H9 (cell line): Measurements from ENCODE around the gene SPCS2. TPM values are rescaled to one million over a fixed set of nuclear protein-coding genes. Genes with fewer than 3 reads are reported as not detected.

Experiments
- DNase-seq: peaks from one replicate; pipeline ENCODE4 v3.0.0-alpha.2; 2017
- H2AFZ ChIP-seq: one replicate; pipeline ENCODE4 v1.6.1; 2013; ENCODE audit warnings: mild to moderate bottlenecking, low read length, control low read depth, moderate library complexity
- H2AK5ac ChIP-seq: 2 replicates; pipeline ENCODE4 v1.6.1; 2013; ENCODE audit warnings: low read length, control low read depth, mixed read lengths; ENCODE audit not compliant: insufficient read length
- H2BK120ac ChIP-seq: one replicate; pipeline ENCODE4 v1.6.1; 2013; ENCODE audit warnings: low read depth, mild to moderate bottlenecking, low read length, control low read depth, inconsistent platforms; ENCODE audit not compliant: poor library complexity, severe bottlenecking
- H2BK12ac ChIP-seq: 2 replicates; pipeline ENCODE4 v1.6.1; 2013; ENCODE audit warnings: low read length, control low read depth, mixed read lengths, low read depth; ENCODE audit not compliant: insufficient read length
- H2BK15ac ChIP-seq: 2 replicates; pipeline ENCODE4 v1.6.1; 2013; ENCODE audit warnings: low read depth, low read length, control low read depth
- H2BK20ac ChIP-seq: one replicate; pipeline ENCODE4 v1.6.1; 2013; ENCODE audit warnings: low read depth, mild to moderate bottlenecking, low read length, control low read depth, inconsistent platforms; ENCODE audit not compliant: poor library complexity, severe bottlenecking
- H2BK5ac ChIP-seq: 2 replicates; pipeline ENCODE4 v1.6.1; 2013; ENCODE audit warnings: low read length, control low read depth, mixed read lengths; ENCODE audit not compliant: insufficient read length
- H3K14ac ChIP-seq: 2 replicates; pipeline ENCODE4 v1.6.1; 2013; ENCODE audit warnings: low read length, control low read depth; ENCODE audit not compliant: insufficient read depth
- H3K18ac ChIP-seq: 2 replicates; pipeline ENCODE4 v1.6.1; 2013; ENCODE audit warnings: low read depth, mild to moderate bottlenecking, mixed read lengths, low read length, control low read depth; ENCODE audit not compliant: insufficient read length
- H3K23ac ChIP-seq: 2 replicates; pipeline ENCODE4 v1.6.1; 2013; ENCODE audit warnings: low read length, control low read depth, mixed read lengths, low read depth; ENCODE audit not compliant: insufficient read length
- H3K23me2 ChIP-seq: 2 replicates; pipeline ENCODE4 v1.6.1; 2013; ENCODE audit warnings: low read depth, mild to moderate bottlenecking, mixed read lengths, low read length, control low read depth; ENCODE audit not compliant: insufficient read length, poor library complexity, severe bottlenecking
- H3K27ac ChIP-seq: 2 replicates; pipeline ENCODE4 v1.5.1; 2013; ENCODE audit warnings: low read length, control low read depth, mixed read lengths, low read depth; ENCODE audit not compliant: insufficient read length
- H3K27me3 ChIP-seq: 2 replicates; pipeline ENCODE4 v1.6.1; 2013; ENCODE audit warnings: low read length, control low read depth, inconsistent platforms; ENCODE audit not compliant: insufficient read depth
- H3K4ac ChIP-seq: 2 replicates; pipeline ENCODE4 v1.6.1; 2013; ENCODE audit warnings: low read depth, mild to moderate bottlenecking, control low read depth, inconsistent platforms, low read length, moderate library complexity
- H3K4me1 ChIP-seq: 2 replicates; pipeline ENCODE4 v1.6.1; 2013; ENCODE audit warnings: low read length, control low read depth, inconsistent platforms; ENCODE audit not compliant: insufficient read depth
- H3K4me2 ChIP-seq: 2 replicates; pipeline ENCODE4 v1.6.1; 2013; ENCODE audit warnings: low read length, control low read depth, mixed read lengths; ENCODE audit not compliant: insufficient read length, insufficient read depth
- H3K56ac ChIP-seq: 2 replicates; pipeline ENCODE4 v1.6.1; 2013; ENCODE audit warnings: low read depth, mild to moderate bottlenecking, mixed read lengths, low read length, control low read depth; ENCODE audit not compliant: insufficient read length
- H3K79me1 ChIP-seq: 2 replicates; pipeline ENCODE4 v1.6.1; 2013; ENCODE audit warnings: low read depth, mild to moderate bottlenecking, moderate library complexity, low read length, control low read depth, inconsistent platforms; ENCODE audit not compliant: insufficient read depth, poor library complexity, severe bottlenecking
- H3K79me2 ChIP-seq: 2 replicates; pipeline ENCODE4 v1.6.1; 2013; ENCODE audit warnings: low read length, control low read depth, inconsistent platforms; ENCODE audit not compliant: insufficient read depth
- H3K9ac ChIP-seq: 2 replicates; pipeline ENCODE4 v1.6.1; 2013; ENCODE audit warnings: low read length, control low read depth, mixed read lengths; ENCODE audit not compliant: insufficient read length; ENCODE audit errors: extremely low read depth
- H3K9me3 ChIP-seq: one replicate; pipeline ENCODE4 v1.6.1; 2013; ENCODE audit warnings: low read depth, low read length, inconsistent platforms; ENCODE audit not compliant: control insufficient read depth
- H3T11ph ChIP-seq: one replicate; pipeline ENCODE4 v1.6.1; 2013; ENCODE audit warnings: mild to moderate bottlenecking, low read length, control low read depth, inconsistent platforms
- H4K20me1 ChIP-seq: one replicate; pipeline ENCODE4 v1.6.1; 2013; ENCODE audit not compliant: control insufficient read depth, insufficient read length, insufficient read depth
- H4K5ac ChIP-seq: 2 replicates; pipeline ENCODE4 v1.6.1; 2013; ENCODE audit warnings: low read depth, mild to moderate bottlenecking, mixed read lengths, low read length, control low read depth; ENCODE audit not compliant: insufficient read length
- H4K8ac ChIP-seq: replicated peaks from 2 replicates; pipeline ENCODE4 v1.6.1; 2013; ENCODE audit warnings: low read length, control low read depth, mixed read lengths, low read depth; ENCODE audit not compliant: insufficient read length
- H4K91ac ChIP-seq: 2 replicates; pipeline ENCODE4 v1.6.1; 2013; ENCODE audit warnings: low read depth, mild to moderate bottlenecking, moderate library complexity, mixed read lengths, low read length, control low read depth; ENCODE audit not compliant: insufficient read length
- H3K27ac Mint-ChIP-seq, 3 experiments: 2 replicates in 2 of 3; 3 replicates in 1 of 3; pipeline ENCODE4 v1.8.0; 2020 to 2021; ENCODE audit warnings: mixed read lengths in 3 of 3, mild to moderate bottlenecking in 1 of 3, moderate library complexity in 1 of 3
- H3K27me3 Mint-ChIP-seq: 2 replicates; pipeline ENCODE4 v1.8.0; 2021; ENCODE audit warnings: low read depth, mild to moderate bottlenecking, moderate library complexity, mixed read lengths
- H3K36me3 Mint-ChIP-seq, 3 experiments: 2 replicates in 2 of 3; 3 replicates in 1 of 3; pipeline ENCODE4 v1.8.0; 2020 to 2021; ENCODE audit warnings: low read depth in 3 of 3, mixed read lengths in 3 of 3; ENCODE audit not compliant: insufficient read depth in 1 of 3
- H3K4me1 Mint-ChIP-seq, 2 experiments: 2 replicates each; pipeline ENCODE4 v1.8.0; 2020; ENCODE audit warnings: mixed read lengths in 2 of 2
- H3K4me3 Mint-ChIP-seq, 2 experiments: 2 replicates in 1 of 2; 3 replicates in 1 of 2; pipeline ENCODE4 v1.8.0; 2020 to 2021; ENCODE audit warnings: mild to moderate bottlenecking in 2 of 2, mixed read lengths in 2 of 2, moderate library complexity in 1 of 2
- H3K9me3 Mint-ChIP-seq, 2 experiments: 2 replicates in 1 of 2; 3 replicates in 1 of 2; pipeline ENCODE4 v1.8.0; 2020; ENCODE audit warnings: mild to moderate bottlenecking in 2 of 2, mixed read lengths in 2 of 2, moderate library complexity in 1 of 2
- CTCF ChIP-seq: fragments of 200-600 bp; sonication (generic); conservative IDR thresholded peaks from 3 replicates; pipeline ENCODE4 v1.8.0; 2021; ENCODE audit warnings: antibody characterized with exemption, mild to moderate bottlenecking
- WGBS: extraction: QIAGEN DNeasy Blood & Tissue Kit; methylation state at CpG from one replicate; pipeline ENCODE4 v1.1.7; 2013; ENCODE audit warnings: missing lambda C conversion rate, low lambda C conversion rate, mixed read lengths; ENCODE audit not compliant: insufficient read length; ENCODE audit errors: extremely low coverage; 5-methylcytosine and 5-hydroxymethylcytosine counted together
- total RNA-seq: library from RNA; stranded (reverse); gene quantifications from 2 replicates; pipeline ENCODE4 v1.2.1, GENCODE V29; 2021

Gene SPCS2
- total RNA-seq, 1 experiment from 2014 or later: 144 TPM

GRCh38 chr11:74948546-74948897 lies 544 bp upstream of the SPCS2 start:
- H4K20me1 ChIP-seq: no peaks in the 10 kb centered on the region
- peak overlapping the region; percentile 96 to 98 for H3K4me3 Mint-ChIP-seq
- peaks cover 5% of the 10 kb centered on the region for H3K23me2 ChIP-seq
- H2BK20ac ChIP-seq: no peak overlapping the region
- no peak overlapping the region for H3T11ph ChIP-seq
- H2BK120ac ChIP-seq: no peak overlapping the region
- no CpG with 5 or more reads among the region's 9 CpGs for WGBS
- DNase-seq: no peak
- no peak overlapping the region for H2AK5ac ChIP-seq
- H3K4ac ChIP-seq: no peak overlapping the region
- peaks cover 15 to 16% of the 10 kb centered on the region in 2 experiments for H3K4me1 Mint-ChIP-seq
- H2BK5ac ChIP-seq: no peak overlapping the region
- no peak overlapping the region for H3K27ac ChIP-seq
- H3K9me3 ChIP-seq: no peaks in the 10 kb centered on the region
- no peaks in the 10 kb centered on the region for H3K27me3 Mint-ChIP-seq
- no peak overlapping the region for H2AFZ ChIP-seq
- no peaks in the 10 kb centered on the region for H3K27me3 ChIP-seq
- H3K9ac ChIP-seq: peak overlapping the region; percentile 55
- TF ChIP-seq CTCF: no peak
- H3K9me3 Mint-ChIP-seq: no peaks in the 10 kb centered on the region; a peak in 1 of 5 replicates
- H4K8ac ChIP-seq: no peak overlapping the region
- no peak overlapping the region for H3K18ac ChIP-seq
- no peak overlapping the region for H4K5ac ChIP-seq
- peak overlapping the region in 1 of 3 experiments; percentile 66; a peak in 3 of 7 replicates for H3K27ac Mint-ChIP-seq
- H3K14ac ChIP-seq: no peak overlapping the region
- H3K56ac ChIP-seq: no peak overlapping the region
- no peak overlapping the region for H3K23ac ChIP-seq
- peaks cover 8% of the 10 kb centered on the region for H3K79me1 ChIP-seq
- H3K36me3 Mint-ChIP-seq: peaks cover 0 to 13% (median 6%) of the 10 kb centered on the region in 3 experiments; a peak in 5 of 7 replicates
- no peak overlapping the region for H2BK12ac ChIP-seq
- peaks cover 21% of the 10 kb centered on the region for H3K79me2 ChIP-seq
- no peak overlapping the region for H2BK15ac ChIP-seq
- H3K4me2 ChIP-seq: peak overlapping the region; percentile 92
- no peak overlapping the region for H4K91ac ChIP-seq
- no peaks in the 10 kb centered on the region for H3K4me1 ChIP-seq
